Mesenchymal stem cell (in vitro differentiated cells and primary cell): ENCODE results near the gene PMEPA1.

Source experiments
- DNase-seq: peaks from one replicate; pipeline ENCODE4 v3.0.0-alpha.2; 2013
- H2AFZ ChIP-seq: one replicate; pipeline ENCODE4 v1.6.1; 2013; ENCODE audit warnings: low read depth, mild to moderate bottlenecking, control low read depth, inconsistent platforms, low read length, moderate library complexity
- H2AK5ac ChIP-seq: 2 replicates; pipeline ENCODE4 v1.6.1; 2013; ENCODE audit warnings: low read length, moderate library complexity, mild to moderate bottlenecking, inconsistent platforms; ENCODE audit not compliant: severe bottlenecking
- H2BK120ac ChIP-seq: one replicate; pipeline ENCODE4 v1.6.1; 2013; ENCODE audit warnings: low read depth, mild to moderate bottlenecking, inconsistent platforms, low read length, moderate library complexity
- H2BK12ac ChIP-seq, 2 experiments: one replicate each; pipeline ENCODE4 v1.6.1; 2013; ENCODE audit warnings: inconsistent platforms in 2 of 2, low read length in 2 of 2, mild to moderate bottlenecking in 2 of 2, moderate library complexity in 2 of 2, control low read depth in 1 of 2
- H2BK15ac ChIP-seq: one replicate; pipeline ENCODE4 v1.6.1; 2013; ENCODE audit warnings: mild to moderate bottlenecking, low read depth, inconsistent platforms; ENCODE audit not compliant: poor library complexity, severe bottlenecking
- H2BK5ac ChIP-seq: 2 replicates; pipeline ENCODE4 v1.6.1; 2013; ENCODE audit warnings: low read depth, mild to moderate bottlenecking, low read length, control low read depth, inconsistent platforms; ENCODE audit not compliant: poor library complexity, severe bottlenecking
- H3K14ac ChIP-seq, 2 experiments: one replicate each; pipeline ENCODE4 v1.6.1; 2013; ENCODE audit warnings: inconsistent platforms in 2 of 2, low read length in 2 of 2, control low read depth in 1 of 2, mild to moderate bottlenecking in 1 of 2, moderate library complexity in 1 of 2
- H3K18ac ChIP-seq, 2 experiments: one replicate each; pipeline ENCODE4 v1.6.1; 2013; ENCODE audit warnings: inconsistent platforms in 2 of 2, low read length in 2 of 2, control low read depth in 1 of 2, low read depth in 1 of 2, mild to moderate bottlenecking in 1 of 2
- H3K23ac ChIP-seq, 2 experiments: one replicate each; pipeline ENCODE4 v1.6.1; 2013; ENCODE audit warnings: inconsistent platforms in 2 of 2, low read length in 2 of 2, mild to moderate bottlenecking in 2 of 2, moderate library complexity in 2 of 2, control low read depth in 1 of 2
- H3K27ac ChIP-seq: 2 replicates; pipeline ENCODE4 v1.5.1; 2013; ENCODE audit warnings: mild to moderate bottlenecking, moderate library complexity, low read length, control low read depth, inconsistent platforms; ENCODE audit not compliant: poor library complexity, severe bottlenecking
- H3K27me3 ChIP-seq, 2 experiments: 2 replicates each; pipeline versions ENCODE4 v1.6.1 to v1.7.0; 2013; ENCODE audit warnings: low read length in 2 of 2, mild to moderate bottlenecking in 2 of 2, moderate library complexity in 2 of 2, control low read depth in 1 of 2, inconsistent platforms in 1 of 2; ENCODE audit not compliant: control insufficient read depth in 1 of 2, insufficient read depth in 1 of 2
- H3K36me3 ChIP-seq, 2 experiments: 2 replicates each; pipeline versions ENCODE4 v1.6.1 to v1.7.0; 2013; ENCODE audit warnings: low read length in 2 of 2, control low read depth in 1 of 2, inconsistent platforms in 1 of 2, low read depth in 1 of 2, mild to moderate bottlenecking in 1 of 2; ENCODE audit not compliant: insufficient read depth in 2 of 2, control insufficient read depth in 1 of 2
- H3K4ac ChIP-seq, 2 experiments: one replicate each; pipeline ENCODE4 v1.6.1; 2013; ENCODE audit warnings: inconsistent platforms in 2 of 2, low read length in 2 of 2, mild to moderate bottlenecking in 2 of 2, moderate library complexity in 2 of 2, control low read depth in 1 of 2, low read depth in 1 of 2
- H3K4me1 ChIP-seq: 2 replicates; pipeline ENCODE4 v1.6.1; 2013; ENCODE audit warnings: low read depth, low read length, control low read depth; ENCODE audit not compliant: control insufficient read depth, insufficient read depth
- H3K4me2 ChIP-seq: 2 replicates; pipeline ENCODE4 v1.6.1; 2013; ENCODE audit warnings: low read length, mild to moderate bottlenecking, inconsistent platforms; ENCODE audit not compliant: poor library complexity, severe bottlenecking
- H3K4me3 ChIP-seq, 2 experiments: 2 replicates each; pipeline versions ENCODE4 v1.5.1 to v1.7.0; 2013; ENCODE audit warnings: low read length in 2 of 2, mild to moderate bottlenecking in 2 of 2, control low read depth in 1 of 2, low read depth in 1 of 2; ENCODE audit not compliant: insufficient read depth in 1 of 2
- H3K79me1 ChIP-seq: replicated peaks from 2 replicates; pipeline ENCODE4 v1.6.1; 2013; ENCODE audit warnings: mild to moderate bottlenecking, control low read depth, low read length, inconsistent platforms; ENCODE audit not compliant: poor library complexity, severe bottlenecking
- H3K9ac ChIP-seq: 2 replicates; pipeline ENCODE4 v1.7.0; 2013; ENCODE audit warnings: mild to moderate bottlenecking, low read length, moderate library complexity
- H3K9me3 ChIP-seq: 2 replicates; pipeline ENCODE4 v1.7.0; 2013; ENCODE audit warnings: mild to moderate bottlenecking, low read length; ENCODE audit not compliant: control insufficient read depth
- H4K8ac ChIP-seq: one replicate; pipeline ENCODE4 v1.6.1; 2013; ENCODE audit warnings: inconsistent platforms, mild to moderate bottlenecking, low read length, moderate library complexity
- H4K91ac ChIP-seq: one replicate; pipeline ENCODE4 v1.6.1; 2013; ENCODE audit warnings: mild to moderate bottlenecking, low read length, inconsistent platforms
- WGBS: methylation state at CpG from one replicate; pipeline ENCODE4 v1.1.7; 2013; ENCODE audit warnings: mixed read lengths; 5-methylcytosine and 5-hydroxymethylcytosine counted together

PMEPA1 gene

GRCh38 chr20:57680934-57681914, 28.6 kb downstream of the PMEPA1 start:
- no peak for DNase-seq
- Histone ChIP-seq H3K4me1 (peaks cover 8% of the 10 kb centered on the region), H3K23ac (no peak overlapping the region), H3K18ac (no peak overlapping the region), H2AFZ (no peak overlapping the region), H3K9ac (no peak overlapping the region), H3K27ac (no peak overlapping the region), H3K14ac (no peak overlapping the region), H4K91ac (no peak overlapping the region), H4K8ac (no peak overlapping the region), H2BK120ac (no peak overlapping the region), H2BK15ac (no peak overlapping the region), H3K36me3 (peaks cover 0 to 2% of the 10 kb centered on the region in 2 experiments), H3K79me1 (peaks cover 67% of the 10 kb centered on the region), H2BK12ac (no peak overlapping the region), H3K4ac (no peak overlapping the region), H3K27me3 (peaks cover 0 to 15% of the 10 kb centered on the region in 2 experiments), H3K4me3 (no peak overlapping the region), H3K4me2 (no peak overlapping the region), H3K9me3 (no peaks in the 10 kb centered on the region), H2AK5ac (no peak overlapping the region), H2BK5ac (no peak overlapping the region)
- WGBS: 88% methylated on average over 24 of the region's 24 CpGs

DNA sequence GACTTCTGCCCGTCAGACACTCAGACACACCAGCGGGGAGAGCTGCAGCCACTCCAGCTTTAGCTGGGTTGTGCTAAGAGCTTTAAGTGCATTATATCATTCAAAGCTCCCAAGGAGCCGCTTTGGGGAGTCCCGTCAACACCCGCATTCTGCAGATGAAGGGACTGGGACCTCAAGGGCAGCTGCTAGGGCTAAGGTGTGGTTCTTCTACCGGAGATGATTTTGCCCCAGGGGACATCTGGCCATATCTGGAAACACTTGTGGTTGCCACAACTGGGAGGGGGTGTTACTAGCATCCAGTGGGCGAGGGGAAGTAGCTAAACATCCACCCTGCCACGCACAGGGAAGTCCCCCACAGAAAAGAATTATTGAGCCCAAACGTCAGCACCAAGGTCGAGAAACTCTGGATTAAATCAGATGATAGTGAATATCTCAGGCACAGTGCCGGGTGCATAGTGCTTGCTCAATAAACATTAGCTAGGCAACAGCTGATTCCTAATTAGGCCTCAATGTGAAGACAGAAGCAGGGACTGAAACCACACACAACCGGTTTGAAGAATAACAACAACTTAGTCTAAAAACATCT, 29.6 kb downstream of the PMEPA1 start:
- Histone ChIP-seq H3K4me3 (no peak overlapping the region), H3K36me3 (peaks cover 0 to 5% of the 10 kb centered on the region in 2 experiments), H3K18ac (no peak overlapping the region), H2AK5ac (no peak overlapping the region), H3K9ac (no peak overlapping the region), H3K23ac (no peak overlapping the region), H2AFZ (no peak overlapping the region), H4K91ac (no peak overlapping the region), H3K9me3 (no peaks in the 10 kb centered on the region), H3K27me3 (peaks cover 0 to 15% of the 10 kb centered on the region in 2 experiments), H2BK12ac (no peak overlapping the region), H2BK15ac (no peak overlapping the region), H3K79me1 (peaks cover 69% of the 10 kb centered on the region), H2BK120ac (no peak overlapping the region), H4K8ac (no peak overlapping the region), H3K27ac (no peak overlapping the region), H3K4me1 (peaks cover 8% of the 10 kb centered on the region), H2BK5ac (no peak overlapping the region), H3K14ac (no peak overlapping the region), H3K4me2 (no peak overlapping the region), H3K4ac (no peak overlapping the region)
- no peak for DNase-seq
- 78% methylated on average over 12 of the region's 12 CpGs for WGBS

DNA sequence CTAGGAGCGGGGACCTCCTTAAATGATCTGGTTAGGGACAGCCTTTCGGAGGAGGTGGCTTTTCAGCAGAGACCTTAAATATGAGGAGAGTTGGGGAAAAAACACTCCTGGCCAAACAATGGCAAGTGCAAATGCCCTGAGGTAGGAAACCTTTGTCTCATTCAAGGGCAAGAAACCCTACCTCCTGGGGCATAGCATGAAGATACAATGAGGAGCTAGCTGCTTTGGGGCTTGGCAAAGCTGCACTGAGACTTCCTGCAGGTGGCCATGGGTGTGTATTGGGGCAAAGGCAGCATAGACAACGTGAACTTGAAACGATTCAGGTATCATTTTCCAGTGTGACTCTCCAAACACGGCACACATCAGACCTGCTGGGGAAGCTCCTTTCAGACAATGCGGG, 30.7 kb downstream of the PMEPA1 start:
- Histone ChIP-seq H3K18ac (no peak overlapping the region), H3K4ac (no peak overlapping the region), H3K23ac (no peak overlapping the region), H2BK5ac (no peak overlapping the region), H2BK15ac (no peak overlapping the region), H3K4me1 (peaks cover 5% of the 10 kb centered on the region), H3K27ac (no peak overlapping the region), H3K14ac (no peak overlapping the region), H3K4me3 (no peak overlapping the region), H3K27me3 (peaks cover 0 to 15% of the 10 kb centered on the region in 2 experiments), H3K9ac (no peak overlapping the region), H2AFZ (no peak overlapping the region), H3K79me1 (peaks cover 70% of the 10 kb centered on the region), H4K91ac (no peak overlapping the region), H2AK5ac (no peak overlapping the region), H3K9me3 (no peaks in the 10 kb centered on the region), H4K8ac (no peak overlapping the region), H2BK120ac (no peak overlapping the region), H3K4me2 (no peak overlapping the region), H2BK12ac (no peak overlapping the region), H3K36me3 (peaks cover 0 to 6% of the 10 kb centered on the region in 2 experiments)
- WGBS: 91% methylated on average over 6 of the region's 6 CpGs
- no peak for DNase-seq

GRCh38 chr20:57678340-57678739, 31.5 kb downstream of the PMEPA1 start:
- no peak for DNase-seq
- Histone ChIP-seq H4K91ac (no peak overlapping the region), H3K4me2 (no peak overlapping the region), H3K4ac (no peak overlapping the region), H3K36me3 (peaks cover 0 to 6% of the 10 kb centered on the region in 2 experiments), H3K9me3 (no peaks in the 10 kb centered on the region), H4K8ac (no peak overlapping the region), H3K79me1 (peaks cover 71% of the 10 kb centered on the region), H3K14ac (no peak overlapping the region), H3K9ac (no peak overlapping the region), H2BK5ac (no peak overlapping the region), H2AFZ (no peak overlapping the region), H2AK5ac (no peak overlapping the region), H3K27me3 (peaks cover 0 to 15% of the 10 kb centered on the region in 2 experiments), H2BK15ac (no peak overlapping the region), H3K23ac (no peak overlapping the region), H3K18ac (no peak overlapping the region), H2BK12ac (no peak overlapping the region), H3K4me1 (peaks cover 7% of the 10 kb centered on the region), H3K27ac (no peak overlapping the region), H3K4me3 (no peak overlapping the region), H2BK120ac (no peak overlapping the region)
- WGBS: 71% methylated on average over 12 of the region's 12 CpGs
